Muscle of arm (tissue), 12 donors: ENCODE measurements around the gene TESK2. TPM values are rescaled to one million over a fixed set of nuclear protein-coding genes. Genes with fewer than 3 reads are reported as not detected.
"Not testable (repeated sequence)": the region's sequence is repeated elsewhere in the genome, so short reads cannot be mapped to it uniquely, and the experiment has no call there.

ENCODE experiments used
- DNase-seq: peaks from one replicate; pipeline ENCODE4 v3.0.0-alpha.2; 2013
- polyA plus RNA-seq, 12 donors: library from polyadenylated mRNA; unstranded; fragments of 120-200 nt; gene quantifications; one replicate each; pipeline ENCODE4 v1.2.1, GENCODE V29; 2013; ENCODE audit not compliant: insufficient read length in 12 of 12

Gene TESK2
- polyA plus RNA-seq, 12 donors: 1.9 to 5.4 (median 2.2) TPM; not detected in 1

- DNase-seq: no peak
Observed at GRCh38 chr1:45421935-45422334, 69.0 kb downstream of the TESK2 start.

- no peak for DNase-seq
Observed at GRCh38 chr1:45414746-45415145, 76.2 kb downstream of the TESK2 start.

- no peak for DNase-seq
Observed at GRCh38 chr1:45412899-45413298, 78.1 kb downstream of the TESK2 start.

- DNase-seq: no peak
Observed at GRCh38 chr1:45411510-45411899, 79.5 kb downstream of the TESK2 start.

- DNase-seq: no peak
Observed at GRCh38 chr1:45410850-45411509, 80.0 kb downstream of the TESK2 start.

GRCh38 chr1:45409276-45409675 is 81.7 kb downstream of the TESK2 start:
- DNase-seq: no peak

GRCh38 chr1:45407629-45408287 is 83.2 kb downstream of the TESK2 start:
- no peak for DNase-seq

- no peak for DNase-seq
Observed at GRCh38 chr1:45405636-45406035, 85.3 kb downstream of the TESK2 start.

GRCh38 chr1:45403718-45404117 is 87.2 kb downstream of the TESK2 start:
- DNase-seq: no peak

GRCh38 chr1:45403298-45403697 is 87.7 kb downstream of the TESK2 start:
- no peak for DNase-seq

GRCh38 chr1:45401524-45401923 is 89.4 kb downstream of the TESK2 start:
- no peak for DNase-seq

- no peak for DNase-seq
Observed at GRCh38 chr1:45400049-45400448, 90.9 kb downstream of the TESK2 start.

- no peak for DNase-seq
Observed at GRCh38 chr1:45397285-45397684, 93.7 kb downstream of the TESK2 start.

GRCh38 chr1:45395582-45395981 is 95.4 kb downstream of the TESK2 start:
- no peak for DNase-seq

- no peak for DNase-seq
Observed at GRCh38 chr1:45395051-45395450, 95.9 kb downstream of the TESK2 start.

GRCh38 chr1:45394342-45394741 is 96.6 kb downstream of the TESK2 start:
- DNase-seq: no peak

- DNase-seq: no peak
Observed at GRCh38 chr1:45393718-45394302, 97.2 kb downstream of the TESK2 start.

- DNase-seq: no peak
Observed at GRCh38 chr1:45386219-45386618, 104.7 kb downstream of the TESK2 start.

- no peak for DNase-seq
Observed at GRCh38 chr1:45385302-45385701, 105.7 kb downstream of the TESK2 start.

GRCh38 chr1:45384213-45384612 is 106.8 kb downstream of the TESK2 start:
- not testable (repeated sequence) for DNase-seq

GRCh38 chr1:45383191-45383590 is 107.8 kb downstream of the TESK2 start:
- no peak for DNase-seq

- DNase-seq: no peak
Observed at GRCh38 chr1:45381243-45381642, 109.7 kb downstream of the TESK2 start.

GRCh38 chr1:45380730-45381129 is 110.2 kb downstream of the TESK2 start:
- DNase-seq: no peak
